ENCODE data around the gene ESYT1. TPM values are rescaled to one million over a fixed set of nuclear protein-coding genes. Genes with fewer than 3 reads are reported as not detected.

The ESYT1 gene
- total and polyA plus RNA-seq, 9 of the 15 experiments (the other 6 are each of a cell fraction or from before 2014, with no cell fraction given): 132 to 420 (median 164) TPM

DNA sequence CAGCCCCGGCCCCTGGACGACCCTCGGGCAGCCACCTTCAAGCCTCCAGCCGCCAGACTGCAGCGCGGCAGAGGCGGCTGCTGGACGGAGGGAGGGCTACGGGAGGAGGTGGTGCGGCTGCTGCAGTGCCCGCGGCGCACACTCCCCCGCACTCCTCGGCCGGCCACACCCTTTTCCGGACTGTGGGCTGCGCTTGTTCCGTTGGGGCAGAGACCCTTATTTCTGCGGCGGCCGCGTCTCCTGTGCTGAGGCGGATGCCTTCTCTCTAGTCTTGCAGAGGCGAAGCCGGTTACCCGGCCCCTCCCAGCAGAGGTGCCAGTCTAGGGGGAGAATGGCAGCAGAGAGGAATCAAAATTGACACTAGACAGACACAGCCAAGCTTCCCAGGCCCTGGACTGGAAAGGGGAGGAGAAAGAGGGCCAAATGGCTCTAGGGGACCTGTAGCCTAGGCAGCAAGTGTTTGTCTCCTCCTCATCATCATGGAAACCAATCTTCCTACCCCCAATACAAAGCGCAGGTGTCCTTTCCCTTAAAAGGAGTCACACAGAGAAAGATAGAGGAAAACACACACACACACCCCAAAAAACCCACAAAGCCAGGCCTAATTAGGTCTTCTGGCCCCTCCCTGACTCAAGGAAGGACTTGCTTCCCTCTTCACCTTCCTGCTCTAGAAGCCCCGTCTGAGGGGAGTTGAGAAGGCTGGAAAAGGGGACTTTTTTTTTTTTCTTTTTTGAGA, 1.3 kb downstream of the ESYT1 start (continued):
- TF ChIP-seq, protein P1, sequence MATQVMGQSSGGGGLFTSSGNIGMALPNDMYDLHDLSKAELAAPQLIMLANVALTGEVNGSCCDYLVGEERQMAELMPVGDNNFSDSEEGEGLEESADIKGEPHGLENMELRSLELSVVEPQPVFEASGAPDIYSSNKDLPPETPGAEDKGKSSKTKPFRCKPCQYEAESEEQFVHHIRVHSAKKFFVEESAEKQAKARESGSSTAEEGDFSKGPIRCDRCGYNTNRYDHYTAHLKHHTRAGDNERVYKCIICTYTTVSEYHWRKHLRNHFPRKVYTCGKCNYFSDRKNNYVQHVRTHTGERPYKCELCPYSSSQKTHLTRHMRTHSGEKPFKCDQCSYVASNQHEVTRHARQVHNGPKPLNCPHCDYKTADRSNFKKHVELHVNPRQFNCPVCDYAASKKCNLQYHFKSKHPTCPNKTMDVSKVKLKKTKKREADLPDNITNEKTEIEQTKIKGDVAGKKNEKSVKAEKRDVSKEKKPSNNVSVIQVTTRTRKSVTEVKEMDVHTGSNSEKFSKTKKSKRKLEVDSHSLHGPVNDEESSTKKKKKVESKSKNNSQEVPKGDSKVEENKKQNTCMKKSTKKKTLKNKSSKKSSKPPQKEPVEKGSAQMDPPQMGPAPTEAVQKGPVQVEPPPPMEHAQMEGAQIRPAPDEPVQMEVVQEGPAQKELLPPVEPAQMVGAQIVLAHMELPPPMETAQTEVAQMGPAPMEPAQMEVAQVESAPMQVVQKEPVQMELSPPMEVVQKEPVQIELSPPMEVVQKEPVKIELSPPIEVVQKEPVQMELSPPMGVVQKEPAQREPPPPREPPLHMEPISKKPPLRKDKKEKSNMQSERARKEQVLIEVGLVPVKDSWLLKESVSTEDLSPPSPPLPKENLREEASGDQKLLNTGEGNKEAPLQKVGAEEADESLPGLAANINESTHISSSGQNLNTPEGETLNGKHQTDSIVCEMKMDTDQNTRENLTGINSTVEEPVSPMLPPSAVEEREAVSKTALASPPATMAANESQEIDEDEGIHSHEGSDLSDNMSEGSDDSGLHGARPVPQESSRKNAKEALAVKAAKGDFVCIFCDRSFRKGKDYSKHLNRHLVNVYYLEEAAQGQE (IDR thresholded peaks at IDR 0.05; ENCODE audit: borderline replicate concordance): no peak
- TF ChIP-seq, protein P1 (CRISPR knock-in tag; IDR thresholded peaks at IDR 0.05; ENCODE audit: low read depth): 0 out of 2 replicates have a peak, but pooled peaks have one; percentile 49
- TF ChIP-seq PTRF (tag; IDR thresholded peaks at IDR 0.05) (no peak), ZFP36 (IDR thresholded peaks at IDR 0.05; ENCODE audit: low read depth, low read length, partially characterized antibody) (no peak), CBX8 (IDR thresholded peaks at IDR 0.05; ENCODE audit: borderline replicate concordance, extremely low read depth, low read depth, low read length, poor library complexity, severe bottlenecking) (no peak), JUN (IDR thresholded peaks at IDR 0.05; ENCODE audit: borderline replicate concordance, low read depth, low read length) (no peak), JUN (CRISPR knock-in tag; IDR thresholded peaks at IDR 0.05; ENCODE audit: borderline replicate concordance) (no peak), POU5F1 (IDR thresholded peaks at IDR 0.05; ENCODE audit: borderline replicate concordance, low read depth, low read length, partially characterized antibody) (no peak), DIDO1 (tag; IDR thresholded peaks at IDR 0.05; ENCODE audit: low read depth) (no peak)
- TF ChIP-seq, protein P2, sequence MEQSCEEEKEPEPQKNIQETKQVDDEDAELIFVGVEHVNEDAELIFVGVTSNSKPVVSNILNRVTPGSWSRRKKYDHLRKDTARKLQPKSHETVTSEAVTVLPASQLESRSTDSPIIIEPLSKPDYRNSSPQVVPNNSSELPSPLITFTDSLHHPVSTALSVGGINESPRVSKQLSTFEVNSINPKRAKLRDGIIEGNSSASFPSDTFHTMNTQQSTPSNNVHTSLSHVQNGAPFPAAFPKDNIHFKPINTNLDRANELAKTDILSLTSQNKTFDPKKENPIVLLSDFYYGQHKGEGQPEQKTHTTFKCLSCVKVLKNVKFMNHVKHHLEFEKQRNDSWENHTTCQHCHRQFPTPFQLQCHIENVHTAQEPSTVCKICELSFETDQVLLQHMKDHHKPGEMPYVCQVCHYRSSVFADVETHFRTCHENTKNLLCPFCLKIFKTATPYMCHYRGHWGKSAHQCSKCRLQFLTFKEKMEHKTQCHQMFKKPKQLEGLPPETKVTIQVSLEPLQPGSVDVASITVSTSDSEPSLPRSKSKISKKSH (CRISPR knock-in tag; IDR thresholded peaks at IDR 0.05): no peak
- TF ChIP-seq, protein P3, sequence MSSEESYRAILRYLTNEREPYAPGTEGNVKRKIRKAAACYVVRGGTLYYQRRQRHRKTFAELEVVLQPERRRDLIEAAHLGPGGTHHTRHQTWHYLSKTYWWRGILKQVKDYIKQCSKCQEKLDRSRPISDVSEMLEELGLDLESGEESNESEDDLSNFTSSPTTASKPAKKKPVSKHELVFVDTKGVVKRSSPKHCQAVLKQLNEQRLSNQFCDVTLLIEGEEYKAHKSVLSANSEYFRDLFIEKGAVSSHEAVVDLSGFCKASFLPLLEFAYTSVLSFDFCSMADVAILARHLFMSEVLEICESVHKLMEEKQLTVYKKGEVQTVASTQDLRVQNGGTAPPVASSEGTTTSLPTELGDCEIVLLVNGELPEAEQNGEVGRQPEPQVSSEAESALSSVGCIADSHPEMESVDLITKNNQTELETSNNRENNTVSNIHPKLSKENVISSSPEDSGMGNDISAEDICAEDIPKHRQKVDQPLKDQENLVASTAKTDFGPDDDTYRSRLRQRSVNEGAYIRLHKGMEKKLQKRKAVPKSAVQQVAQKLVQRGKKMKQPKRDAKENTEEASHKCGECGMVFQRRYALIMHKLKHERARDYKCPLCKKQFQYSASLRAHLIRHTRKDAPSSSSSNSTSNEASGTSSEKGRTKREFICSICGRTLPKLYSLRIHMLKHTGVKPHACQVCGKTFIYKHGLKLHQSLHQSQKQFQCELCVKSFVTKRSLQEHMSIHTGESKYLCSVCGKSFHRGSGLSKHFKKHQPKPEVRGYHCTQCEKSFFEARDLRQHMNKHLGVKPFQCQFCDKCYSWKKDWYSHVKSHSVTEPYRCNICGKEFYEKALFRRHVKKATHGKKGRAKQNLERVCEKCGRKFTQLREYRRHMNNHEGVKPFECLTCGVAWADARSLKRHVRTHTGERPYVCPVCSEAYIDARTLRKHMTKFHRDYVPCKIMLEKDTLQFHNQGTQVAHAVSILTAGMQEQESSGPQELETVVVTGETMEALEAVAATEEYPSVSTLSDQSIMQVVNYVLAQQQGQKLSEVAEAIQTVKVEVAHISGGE (CRISPR knock-in tag; IDR thresholded peaks at IDR 0.05): 0 out of 6 replicates have a peak, but pooled peaks of 1 of the 3 experiments have one; percentile 58

All from K562 (cell line).